ENCODE measurements around the gene DUSP9.

GRCh38 chrX:153634832-153635231 lies 12.2 kb upstream of the DUSP9 start:
- no peak for TF ChIP-seq EZH2phosphoT487 (IDR thresholded peaks at IDR 0.05)
- no peak for TF ChIP-seq CTCF (IDR thresholded peaks at IDR 0.05)
- TF ChIP-seq EZH2 (IDR thresholded peaks at IDR 0.05), result no peak
